Activated T-helper 2 cell treated with anti-CD3 and anti-CD28 coated beads, Interferon-gamma antibody, Interleukin-2, Interleukin-4, amounts not matched to agents 10 μg/mL and 5 μg/mL and 100 μg/mL, durations not matched to agents 14 hours and 24 hours and 36 hours (primary cell): ENCODE results near the gene SFT2D2. TPM values are rescaled to one million over a fixed set of nuclear protein-coding genes. Genes with fewer than 3 reads are reported as not detected.

Source experiments
- DNase-seq: peaks from one replicate; pipeline ENCODE4 v3.0.0; 2021; ENCODE audit warnings: low spot score
- H3K27ac Mint-ChIP-seq: one replicate; pipeline ENCODE4 v1.8.0; 2021; ENCODE audit warnings: mixed read lengths
- H3K27me3 Mint-ChIP-seq: one replicate; pipeline ENCODE4 v1.8.0; 2021; ENCODE audit warnings: low read depth, mixed read lengths
- H3K36me3 Mint-ChIP-seq: one replicate; pipeline ENCODE4 v1.8.0; 2021; ENCODE audit warnings: low read depth, mixed read lengths
- H3K4me1 Mint-ChIP-seq: one replicate; pipeline ENCODE4 v1.8.0; 2021; ENCODE audit warnings: low read depth, mixed read lengths
- H3K4me3 Mint-ChIP-seq: one replicate; pipeline ENCODE4 v1.8.0; 2021; ENCODE audit warnings: low read depth, mild to moderate bottlenecking, moderate library complexity, mixed read lengths
- H3K9me3 Mint-ChIP-seq: one replicate; pipeline ENCODE4 v1.8.0; 2021; ENCODE audit warnings: mixed read lengths
- intact Hi-C: fragments of 100-400 bp; cut with micrococcal nuclease; formaldehyde crosslinking; loops from one replicate; pipeline ENCODE4 v1.15.1; 2023
- total RNA-seq: library from RNA; stranded (reverse); gene quantifications from 2 replicates; pipeline ENCODE4 v1.2.3, GENCODE V29; 2022

SFT2D2 gene
- total RNA-seq, 1 donor from 2014 or later: 106 TPM

DNA sequence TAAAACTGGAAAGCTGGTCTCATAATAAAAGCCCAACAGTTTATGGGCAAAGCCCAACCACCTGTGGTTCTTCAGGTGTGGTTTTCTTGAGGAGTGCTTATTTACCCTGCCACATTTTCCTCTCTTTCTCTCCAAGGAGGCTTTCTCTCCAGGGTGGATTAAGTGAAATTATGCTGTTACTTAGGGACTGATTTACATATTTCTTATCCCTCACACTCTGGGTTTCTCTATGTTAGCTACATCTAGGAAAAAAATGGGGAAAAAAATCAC lies 59.7 kb downstream of the SFT2D2 start:
- Mint-ChIP-seq H3K9me3 (no peaks in the 10 kb centered on the region), H3K27me3 (no peaks in the 10 kb centered on the region), H3K36me3 (peaks cover 9% of the 10 kb centered on the region), H3K4me3 (no peak overlapping the region), H3K4me1 (peaks cover 30% of the 10 kb centered on the region), H3K27ac (no peak overlapping the region)
- DNase-seq: no peak
- intact Hi-C loops: loop anchor here (5.0 kb wide), 1 partner anchor 48 kb away; no protein-coding TSS in a partner anchor

DNA sequence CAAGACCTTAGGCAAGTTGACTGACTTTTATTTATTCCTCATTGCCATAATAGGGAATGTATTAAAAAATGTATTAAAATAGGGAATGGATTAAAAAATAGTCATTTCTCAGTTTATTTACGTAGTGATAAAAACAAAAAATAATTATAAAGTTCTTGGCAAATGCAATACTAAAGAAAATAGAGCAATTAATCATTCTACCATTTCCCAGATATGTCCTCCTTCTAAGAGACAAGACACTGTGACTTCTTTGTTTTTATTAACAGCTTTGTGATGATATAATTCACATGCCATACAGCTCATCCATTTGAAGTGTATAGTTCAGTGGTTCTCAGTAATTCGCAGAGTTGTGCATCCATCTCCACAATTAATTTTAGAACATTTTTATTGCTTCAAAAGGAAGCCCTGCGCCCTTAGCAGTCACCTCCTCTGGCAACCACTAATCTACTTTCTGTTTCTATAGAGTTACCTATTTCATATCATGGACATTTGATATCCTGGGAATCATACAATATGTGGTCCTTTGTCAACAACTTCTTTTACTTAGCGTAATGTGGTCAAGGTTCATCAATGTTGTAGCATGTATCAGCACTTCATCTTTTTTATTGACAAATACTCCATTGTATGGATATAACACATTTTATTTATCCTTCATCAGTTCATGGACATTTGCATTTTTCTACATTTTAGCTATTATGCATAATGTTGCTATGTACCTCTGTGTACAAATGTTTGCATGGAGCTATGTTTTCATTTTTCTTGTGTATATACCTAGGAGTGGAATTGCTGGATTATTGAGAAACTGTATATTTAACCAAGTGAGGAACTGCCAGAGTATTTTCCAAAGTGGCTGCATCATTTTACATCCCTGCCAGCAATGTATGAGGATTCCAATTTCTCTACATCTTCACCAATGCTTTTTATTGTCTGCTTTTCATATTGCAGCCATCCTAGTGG lies 60.4 kb downstream of the SFT2D2 start:
- peaks cover 30% of the 10 kb centered on the region for H3K4me1 Mint-ChIP-seq
- H3K36me3 Mint-ChIP-seq: peaks cover 9% of the 10 kb centered on the region
- peak overlapping the region; percentile 37 for H3K27ac Mint-ChIP-seq
- DNase-seq: no peak
- no peaks in the 10 kb centered on the region for H3K27me3 Mint-ChIP-seq
- H3K9me3 Mint-ChIP-seq: no peaks in the 10 kb centered on the region
- intact Hi-C loops: loop anchor here (5.0 kb wide), 1 partner anchor 49 kb away; no protein-coding TSS in a partner anchor
- H3K4me3 Mint-ChIP-seq: no peak overlapping the region

DNA sequence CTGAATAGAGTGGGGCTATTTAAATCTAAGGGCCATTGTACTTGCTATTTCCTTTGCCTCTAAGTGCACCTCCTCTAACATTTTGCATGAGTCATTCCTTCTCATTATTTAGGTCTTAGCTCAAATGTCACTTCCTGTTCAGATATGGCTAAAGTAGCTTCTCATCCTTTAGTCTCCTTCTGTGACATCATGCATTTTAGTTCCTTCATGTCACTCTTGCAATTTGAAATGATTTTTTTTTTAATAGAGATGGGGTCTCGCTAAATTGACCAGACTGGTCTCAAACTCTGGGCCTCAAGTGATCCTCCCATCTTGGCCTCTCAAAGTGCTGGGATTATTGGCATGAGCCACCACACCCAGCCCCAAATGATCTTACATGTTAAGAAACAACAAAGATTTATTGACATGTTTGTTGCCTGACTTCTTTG lies 61.4 kb downstream of the SFT2D2 start:
- Mint-ChIP-seq H3K9me3 (no peaks in the 10 kb centered on the region), H3K27me3 (no peaks in the 10 kb centered on the region), H3K4me3 (no peak overlapping the region), H3K36me3 (peaks cover 9% of the 10 kb centered on the region), H3K27ac (peak overlapping the region; percentile 43), H3K4me1 (peaks cover 27% of the 10 kb centered on the region)
- intact Hi-C loops: loop anchor here (1.0 to 5.0 kb wide), 2 partner anchors 50 to 73 kb away; no protein-coding TSS in a partner anchor
- DNase-seq: no peak

DNA sequence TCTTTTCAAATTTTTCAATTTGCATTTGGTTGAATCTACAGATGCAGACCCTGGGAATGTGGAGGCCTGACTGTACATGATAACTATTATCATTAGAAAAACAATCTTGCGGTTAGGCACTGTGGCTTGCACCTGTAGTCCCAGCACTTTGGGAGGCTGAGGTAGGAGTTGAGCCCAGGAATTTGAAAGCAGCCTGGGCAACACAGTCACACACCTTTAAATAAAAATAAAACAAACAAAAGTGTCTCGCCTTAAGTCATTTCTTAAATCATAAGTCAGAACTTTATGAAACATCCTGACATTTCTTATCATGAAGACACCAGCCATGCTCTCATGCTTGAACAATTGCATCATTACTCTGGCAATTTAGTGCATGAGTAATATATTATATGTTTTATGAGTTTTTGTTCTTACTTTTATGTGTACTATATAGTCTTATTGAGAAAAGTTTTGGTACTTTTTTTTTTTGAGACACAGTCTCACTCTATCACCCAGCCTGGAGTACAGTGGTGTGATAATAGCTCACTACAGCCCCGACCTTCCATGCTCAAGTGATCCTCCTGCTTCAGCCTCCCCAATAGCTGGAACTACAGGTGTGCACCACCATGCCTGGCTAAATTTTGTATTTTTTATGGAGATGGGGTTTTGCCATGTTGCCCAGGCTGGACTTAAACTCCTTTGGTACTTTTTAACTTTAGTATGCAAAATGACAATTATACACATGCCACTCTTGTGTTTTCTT lies 62.7 kb downstream of the SFT2D2 start:
- Mint-ChIP-seq H3K36me3 (peaks cover 9% of the 10 kb centered on the region), H3K4me1 (peaks cover 27% of the 10 kb centered on the region), H3K9me3 (no peaks in the 10 kb centered on the region), H3K27ac (no peak overlapping the region), H3K27me3 (no peaks in the 10 kb centered on the region), H3K4me3 (no peak overlapping the region)
- no peak for DNase-seq
- intact Hi-C loops: loop anchor here (5.0 kb wide), 1 partner anchor 51 kb away; no protein-coding TSS in a partner anchor

DNA sequence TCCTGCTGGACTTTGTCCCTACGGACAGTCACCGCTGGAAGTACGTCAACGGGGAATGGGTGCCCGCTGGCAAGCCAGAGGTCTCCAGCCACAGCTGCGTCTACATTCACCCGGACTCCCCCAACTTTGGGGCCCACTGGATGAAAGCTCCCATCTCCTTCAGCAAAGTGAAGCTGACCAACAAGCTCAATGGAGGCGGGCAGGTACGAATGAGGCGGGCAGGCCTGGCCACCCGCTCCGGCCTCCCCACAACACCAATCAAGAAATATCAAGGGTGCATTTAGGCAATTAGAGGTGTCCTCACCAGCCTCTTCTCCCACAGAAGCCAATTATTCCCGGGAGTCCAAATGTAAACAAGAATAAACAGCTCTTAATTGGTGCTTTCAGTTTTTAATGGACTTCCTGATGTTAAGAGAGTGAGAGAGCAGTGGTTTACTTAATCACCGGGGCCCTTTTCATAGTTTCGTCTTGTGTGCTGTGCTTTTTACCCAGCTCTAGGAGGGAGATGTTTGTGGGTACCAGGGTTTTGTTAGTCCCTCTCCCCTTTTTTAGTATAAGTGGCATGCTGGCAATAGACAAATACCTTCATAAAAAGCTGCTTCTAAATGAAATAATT lies 65.5 kb downstream of the SFT2D2 start:
- intact Hi-C loops: no loop called here

DNA sequence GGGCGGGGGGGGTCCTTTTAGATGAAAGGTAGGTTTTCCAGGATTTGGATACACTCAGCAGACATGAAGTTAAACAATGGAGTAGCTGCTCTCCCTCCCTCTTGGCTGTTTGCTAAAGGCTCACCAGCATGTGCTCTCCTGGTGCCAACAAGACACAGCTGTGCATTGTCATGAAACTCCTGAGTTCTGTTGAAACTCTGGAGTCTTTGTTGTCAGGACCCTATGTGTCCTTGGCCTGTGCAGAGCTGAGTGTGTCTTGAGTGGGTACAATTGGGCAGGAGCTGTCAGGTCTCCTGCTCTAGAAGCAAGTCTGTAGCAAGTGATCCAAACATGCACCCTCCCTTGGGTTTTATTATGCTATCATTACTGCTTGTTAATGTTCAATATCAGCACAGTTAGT lies 67.6 kb downstream of the SFT2D2 start:
- intact Hi-C loops: no loop called here
- no peaks in the 10 kb centered on the region for H3K9me3 Mint-ChIP-seq
- H3K4me3 Mint-ChIP-seq: no peak overlapping the region
- DNase-seq: no peak
- H3K27ac Mint-ChIP-seq: no peak overlapping the region
- peaks cover 5% of the 10 kb centered on the region for H3K36me3 Mint-ChIP-seq
- H3K27me3 Mint-ChIP-seq: no peaks in the 10 kb centered on the region
- peaks cover 2% of the 10 kb centered on the region for H3K4me1 Mint-ChIP-seq

More for the DNA sequence above, 65.5 kb downstream of the SFT2D2 start:
- Mint-ChIP-seq H3K9me3 (no peaks in the 10 kb centered on the region), H3K4me1 (peaks cover 16% of the 10 kb centered on the region), H3K36me3 (peaks cover 7% of the 10 kb centered on the region), H3K27ac (no peak overlapping the region), H3K27me3 (no peaks in the 10 kb centered on the region), H3K4me3 (no peak overlapping the region)
- DNase-seq: no peak

DNA sequence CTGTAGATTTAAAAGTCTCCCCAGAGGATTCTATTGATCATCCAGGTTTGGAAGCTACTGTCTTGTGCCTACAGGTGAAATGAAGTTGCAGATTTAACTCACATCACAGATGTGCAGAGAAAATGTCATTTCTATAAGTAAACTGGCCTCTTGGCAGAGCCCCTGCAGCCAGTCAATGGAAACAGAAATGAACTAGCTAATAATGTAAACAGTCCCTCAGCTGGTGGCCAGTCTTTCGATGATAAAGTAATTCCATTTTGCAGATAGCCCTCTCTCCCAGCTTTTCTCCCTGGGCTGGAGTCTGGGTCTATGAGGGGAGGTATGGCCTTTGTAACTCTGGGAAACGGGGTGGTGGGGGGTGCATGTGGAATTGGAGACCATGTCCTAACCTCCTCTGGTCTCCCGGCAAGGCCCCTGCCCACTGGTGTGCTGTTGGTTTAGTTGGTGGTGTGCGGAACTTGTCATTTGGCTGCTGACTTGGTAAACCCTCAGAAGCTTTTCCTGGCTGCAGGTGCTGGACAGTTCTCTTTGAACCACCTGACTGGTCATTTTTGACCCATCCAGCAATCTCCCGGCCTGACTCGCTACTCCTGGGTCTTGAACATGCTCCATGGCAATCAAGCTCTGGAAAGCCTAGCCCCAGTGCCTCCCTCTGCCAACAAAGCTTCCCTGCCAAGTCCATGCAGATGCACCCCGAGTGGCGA lies 69.8 kb downstream of the SFT2D2 start:
- Mint-ChIP-seq H3K27me3 (no peaks in the 10 kb centered on the region), H3K4me3 (no peak overlapping the region), H3K4me1 (peaks cover 2% of the 10 kb centered on the region), H3K27ac (no peak overlapping the region), H3K9me3 (no peaks in the 10 kb centered on the region), H3K36me3 (peaks cover 5% of the 10 kb centered on the region)
- intact Hi-C loops: no loop called here
- DNase-seq: no peak

DNA sequence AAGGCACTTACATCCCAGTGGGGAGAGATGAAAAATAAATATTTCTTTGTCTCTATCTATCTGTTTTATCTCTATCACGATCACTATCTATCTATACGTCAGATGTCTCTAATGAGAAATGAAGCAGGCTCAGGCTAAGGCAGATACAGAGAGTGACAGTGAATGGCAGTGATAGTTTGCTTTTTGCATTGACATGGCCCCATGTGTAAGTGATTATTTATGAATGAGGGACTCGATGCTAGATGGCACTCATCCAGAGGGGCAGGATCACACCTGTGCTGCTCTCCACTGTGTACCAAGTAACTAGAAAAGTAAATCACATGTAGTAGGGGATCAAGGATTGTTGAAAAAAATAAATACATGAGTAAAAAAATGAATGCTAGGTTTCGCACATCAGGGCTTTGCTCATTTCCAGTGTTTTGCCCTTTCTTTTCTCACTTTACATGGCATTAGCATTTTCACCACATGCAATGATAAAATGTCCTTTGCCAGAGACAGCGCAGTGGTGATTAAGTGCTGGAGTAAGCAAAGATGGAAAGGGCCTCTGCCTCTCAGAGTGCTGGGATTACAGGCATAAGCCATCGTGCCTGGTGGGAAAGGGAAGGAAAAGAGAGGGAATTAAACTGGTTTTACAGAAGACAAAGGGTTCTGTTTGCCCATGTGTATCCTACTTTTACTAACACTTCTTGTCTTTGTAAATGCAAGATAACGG lies 71.4 kb downstream of the SFT2D2 start:
- Mint-ChIP-seq H3K27ac (no peak overlapping the region), H3K36me3 (peaks cover 5% of the 10 kb centered on the region), H3K27me3 (no peaks in the 10 kb centered on the region), H3K4me3 (no peak overlapping the region), H3K4me1 (peaks cover 2% of the 10 kb centered on the region), H3K9me3 (no peaks in the 10 kb centered on the region)
- intact Hi-C loops: no loop called here
- no peak for DNase-seq

DNA sequence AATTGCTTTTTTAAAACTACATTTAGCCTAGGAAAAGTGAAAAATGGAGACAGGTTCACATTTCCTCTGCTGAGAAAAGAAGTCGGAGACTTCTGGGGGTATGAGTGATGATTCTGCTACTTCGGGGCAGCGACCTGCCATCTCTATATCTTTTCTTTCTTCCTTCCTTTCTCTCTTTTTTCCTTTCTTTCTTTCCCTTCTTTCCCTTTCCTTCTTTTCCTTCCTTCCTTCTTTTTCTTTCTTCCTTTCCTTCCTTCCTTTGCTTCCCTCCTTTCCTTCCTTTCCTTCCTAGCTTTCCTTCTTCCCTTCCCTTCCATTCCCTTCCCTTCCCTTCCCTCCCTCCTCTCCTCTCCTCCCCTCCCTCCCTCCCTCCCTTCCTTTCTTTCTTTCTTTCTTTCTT lies 72.6 kb downstream of the SFT2D2 start:
- Mint-ChIP-seq H3K27me3 (no peaks in the 10 kb centered on the region), H3K27ac (no peak overlapping the region), H3K4me1 (peaks cover 2% of the 10 kb centered on the region), H3K9me3 (no peaks in the 10 kb centered on the region), H3K36me3 (peaks cover 8% of the 10 kb centered on the region), H3K4me3 (no peak overlapping the region)
- DNase-seq: no peak
- intact Hi-C loops: no loop called here

DNA sequence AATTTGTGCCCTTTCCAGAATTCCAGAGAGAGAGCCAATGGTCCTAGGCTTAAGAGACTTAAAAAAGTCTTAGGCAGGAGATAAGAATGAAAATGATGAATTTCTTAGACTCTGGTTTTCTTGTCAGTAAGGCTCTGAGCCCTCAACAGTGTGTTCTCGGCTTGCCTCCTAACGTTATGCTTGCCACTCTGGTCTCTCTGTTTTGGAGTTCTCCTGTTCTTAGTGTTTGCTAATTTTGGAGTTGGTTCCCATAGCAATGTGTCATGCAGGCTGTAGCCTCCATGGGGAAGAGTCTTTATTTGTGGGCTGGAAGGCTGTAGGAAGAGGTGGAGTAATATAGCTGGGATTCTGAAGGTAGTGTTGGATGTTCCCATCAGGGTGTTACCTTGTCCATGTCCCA lies 74.8 kb downstream of the SFT2D2 start:
- Mint-ChIP-seq H3K4me1 (peaks cover 4% of the 10 kb centered on the region), H3K9me3 (no peaks in the 10 kb centered on the region), H3K27ac (no peak overlapping the region), H3K4me3 (no peak overlapping the region), H3K27me3 (no peaks in the 10 kb centered on the region), H3K36me3 (peaks cover 10% of the 10 kb centered on the region)
- intact Hi-C loops: no loop called here
- no peak for DNase-seq

DNA sequence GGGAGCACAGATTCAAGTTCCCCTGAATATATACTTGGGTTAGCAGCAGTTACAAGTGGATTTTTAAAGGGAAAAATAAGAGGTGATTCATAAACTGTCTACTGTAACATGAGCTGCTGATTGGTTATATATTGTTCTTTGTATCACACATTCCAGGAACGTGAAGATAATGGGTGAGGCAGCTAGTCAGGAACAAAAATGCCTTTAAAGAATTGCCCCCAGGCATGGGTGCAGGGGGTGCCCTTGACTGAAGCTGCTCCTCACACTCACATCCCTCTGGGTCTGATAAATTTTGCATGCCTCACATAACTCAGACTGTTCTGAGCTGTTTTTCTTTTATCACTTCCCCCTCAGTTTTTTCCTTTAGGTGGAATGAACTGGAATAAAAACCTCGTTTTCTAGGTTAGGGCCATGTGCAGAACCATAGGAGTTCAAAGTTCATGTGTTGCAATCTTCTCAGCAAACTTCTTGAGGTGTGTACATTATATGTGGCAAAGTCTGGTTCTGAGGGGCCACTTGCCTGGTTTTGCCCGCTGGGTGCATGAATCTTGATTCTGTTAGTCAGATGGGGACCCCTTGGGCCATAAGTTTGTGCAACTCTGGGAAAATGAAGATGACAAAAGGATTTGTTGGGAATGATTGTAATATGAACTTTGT lies 76.0 kb downstream of the SFT2D2 start:
- Mint-ChIP-seq H3K4me1 (peaks cover 2% of the 10 kb centered on the region), H3K4me3 (no peak overlapping the region)

More for the DNA sequence above, 76.0 kb downstream of the SFT2D2 start:
- no peak overlapping the region for H3K27ac Mint-ChIP-seq
- no peaks in the 10 kb centered on the region for H3K9me3 Mint-ChIP-seq
- no peaks in the 10 kb centered on the region for H3K27me3 Mint-ChIP-seq
- no peak for DNase-seq
- H3K36me3 Mint-ChIP-seq: peaks cover 20% of the 10 kb centered on the region
- intact Hi-C loops: no loop called here
